Lower leg skin (tissue), 3 donors: ENCODE results near the gene GCNT2.

ENCODE experiments used
- CTCF ChIP-seq, 3 donors: fragments of 450-650 bp; IDR thresholded peaks; one replicate each; pipeline ENCODE4 v1.5.1; 2016; ENCODE audit warnings: antibody characterized with exemption in 3 of 3, mild to moderate bottlenecking in 3 of 3, moderate library complexity in 2 of 3
- POLR2A ChIP-seq, 2 donors: fragments of 450-650 bp; IDR thresholded peaks; one replicate each; pipeline ENCODE4 v1.6.1; 2016 to 2017; ENCODE audit warnings: antibody characterized with exemption in 2 of 2, mild to moderate bottlenecking in 1 of 2, moderate library complexity in 1 of 2

DNA sequence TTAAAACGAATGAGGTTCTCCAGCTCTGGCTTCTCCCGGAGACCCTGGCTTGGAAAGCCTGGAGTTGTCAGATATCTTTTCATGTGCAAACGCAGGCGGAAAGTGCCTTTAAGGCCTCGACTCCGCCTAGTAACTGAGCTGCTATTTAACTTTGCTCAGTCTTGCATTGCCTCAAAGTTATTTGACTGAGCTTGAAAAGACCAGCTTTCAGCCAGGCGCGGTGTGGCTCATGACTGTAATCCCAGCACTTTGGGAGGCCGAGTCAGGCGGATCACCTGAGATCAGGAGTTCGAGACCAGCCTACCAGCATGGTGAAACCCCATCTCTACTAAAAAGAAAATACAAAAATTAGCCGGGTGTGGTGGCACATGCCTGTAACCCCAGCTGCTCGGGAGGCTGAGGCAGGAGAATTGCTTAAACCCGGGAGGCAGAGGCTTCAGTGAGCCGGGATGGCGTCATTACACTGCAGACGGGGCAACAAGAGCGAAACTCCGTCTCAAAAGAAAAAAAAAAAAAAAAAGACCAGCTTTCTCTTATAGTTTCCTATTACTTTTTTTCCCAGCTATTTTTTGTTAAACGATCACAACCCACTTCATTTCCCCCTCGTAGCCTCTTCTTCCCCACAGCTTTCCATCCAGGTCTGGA is 1.9 kb downstream of the GCNT2 start:
- TF ChIP-seq CTCF (IDR thresholded peaks at IDR 0.05) (no peak), POLR2A (IDR thresholded peaks at IDR 0.05) (no peak)
